Panc1 (cell line): ENCODE results near the gene MOB3C.

Source experiments
- CTCF ChIP-seq: fragments of 450-650 bp; IDR thresholded peaks from 2 replicates; pipeline ENCODE4 v1.5.1; 2017; ENCODE audit warnings: mild to moderate bottlenecking
- POLR2AphosphoS5 ChIP-seq: IDR thresholded peaks from 2 replicates; pipeline ENCODE4 v1.6.1; 2012; ENCODE audit warnings: mild to moderate bottlenecking, low read depth, low read length, moderate library complexity
- REST ChIP-seq, 2 experiments: IDR thresholded peaks; 2 replicates each; pipeline ENCODE4 v1.6.1; 2011 to 2012; ENCODE audit warnings: low read depth in 2 of 2, control low read depth in 1 of 2, low read length in 1 of 2, mild to moderate bottlenecking in 1 of 2, moderate library complexity in 1 of 2; ENCODE audit not compliant: insufficient read depth in 1 of 2
- SIN3A ChIP-seq: IDR thresholded peaks from 2 replicates; pipeline ENCODE4 v1.6.1; 2012; ENCODE audit warnings: low read depth, mild to moderate bottlenecking, low read length, moderate library complexity, borderline replicate concordance; ENCODE audit not compliant: insufficient read depth
- TCF7L2 ChIP-seq: IDR thresholded peaks from 2 replicates; pipeline ENCODE4 v1.6.1; 2011; ENCODE audit warnings: mild to moderate bottlenecking, low read depth, low read length, inconsistent platforms

- TF ChIP-seq CTCF: no peak
- no peak for TF ChIP-seq POLR2AphosphoS5
- TF ChIP-seq TCF7L2: no peak
- TF ChIP-seq SIN3A: no peak
- no peak for TF ChIP-seq REST (IDR thresholded peaks at IDR 0.05; ENCODE audit: insufficient read depth in 1 of 2, low read depth in 2 of 2, low read length in 1 of 2)
These were observed 18.6 kb upstream of the MOB3C start for GRCh38 chr1:46635205-46635604.
